Upper lobe of left lung (tissue), 4 donors: ENCODE measurements around the gene CD8B.

Experiments
- POLR2A ChIP-seq, 4 donors: fragments of 450-650 bp; IDR thresholded peaks; one replicate each; pipeline ENCODE4 v1.5.1; 2016 to 2017; ENCODE audit warnings: antibody characterized with exemption in 4 of 4, mild to moderate bottlenecking in 2 of 4
- POLR2AphosphoS5 ChIP-seq, 2 donors: sonication (generic); formaldehyde crosslinking; IDR thresholded peaks; one replicate each; pipeline ENCODE4 v1.5.1; 2017; ENCODE audit warnings: antibody characterized with exemption in 2 of 2
- TF ChIP-seq, protein P1 (sequence below), 6 experiments: fragments of 450-650 bp in 4 of 6; fragments of 200-600 bp in 2 of 6; sonication (generic) in 2 of 6; IDR thresholded peaks; one replicate each; pipeline ENCODE4 v1.5.1; 2016 to 2019; ENCODE audit warnings: antibody characterized with exemption in 6 of 6

DNA sequence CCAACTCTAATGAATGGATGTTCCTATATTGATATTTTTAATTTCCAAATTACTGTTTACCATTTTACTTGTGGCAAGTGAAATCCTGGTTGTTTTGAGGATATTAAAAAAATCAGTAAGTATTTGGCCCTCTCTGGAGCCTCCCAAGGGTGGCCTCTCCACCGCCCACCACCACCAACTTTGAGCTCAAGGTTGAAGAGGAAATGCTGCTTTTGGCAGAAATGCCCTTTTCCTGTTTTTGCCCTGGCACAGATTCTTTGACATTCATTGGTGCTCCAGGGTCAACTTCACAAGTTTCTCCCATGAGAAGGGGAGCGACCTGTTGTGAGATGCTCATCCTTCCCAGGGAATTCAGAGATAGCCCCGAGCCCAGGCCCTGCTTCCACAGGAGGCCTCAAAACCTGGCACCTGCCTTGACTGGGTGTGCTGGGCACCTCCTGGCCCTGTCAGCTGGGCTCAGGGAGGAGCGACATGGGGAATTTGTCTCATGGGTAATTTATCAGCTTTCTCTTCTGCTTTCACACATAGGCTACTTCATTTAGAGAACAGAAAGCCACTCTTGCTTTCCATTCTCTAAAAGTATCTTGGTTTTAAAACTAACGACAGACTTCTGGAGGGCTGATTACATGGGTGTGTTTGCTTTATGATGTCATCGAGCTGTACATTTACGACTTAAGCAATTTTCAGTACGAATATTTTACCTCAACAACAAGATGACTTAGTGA is 77.9 kb downstream of the CD8B start:
- TF ChIP-seq POLR2A (IDR thresholded peaks at IDR 0.05) (no peak), POLR2AphosphoS5 (IDR thresholded peaks at IDR 0.05) (no peak)
- TF ChIP-seq, protein P1, sequence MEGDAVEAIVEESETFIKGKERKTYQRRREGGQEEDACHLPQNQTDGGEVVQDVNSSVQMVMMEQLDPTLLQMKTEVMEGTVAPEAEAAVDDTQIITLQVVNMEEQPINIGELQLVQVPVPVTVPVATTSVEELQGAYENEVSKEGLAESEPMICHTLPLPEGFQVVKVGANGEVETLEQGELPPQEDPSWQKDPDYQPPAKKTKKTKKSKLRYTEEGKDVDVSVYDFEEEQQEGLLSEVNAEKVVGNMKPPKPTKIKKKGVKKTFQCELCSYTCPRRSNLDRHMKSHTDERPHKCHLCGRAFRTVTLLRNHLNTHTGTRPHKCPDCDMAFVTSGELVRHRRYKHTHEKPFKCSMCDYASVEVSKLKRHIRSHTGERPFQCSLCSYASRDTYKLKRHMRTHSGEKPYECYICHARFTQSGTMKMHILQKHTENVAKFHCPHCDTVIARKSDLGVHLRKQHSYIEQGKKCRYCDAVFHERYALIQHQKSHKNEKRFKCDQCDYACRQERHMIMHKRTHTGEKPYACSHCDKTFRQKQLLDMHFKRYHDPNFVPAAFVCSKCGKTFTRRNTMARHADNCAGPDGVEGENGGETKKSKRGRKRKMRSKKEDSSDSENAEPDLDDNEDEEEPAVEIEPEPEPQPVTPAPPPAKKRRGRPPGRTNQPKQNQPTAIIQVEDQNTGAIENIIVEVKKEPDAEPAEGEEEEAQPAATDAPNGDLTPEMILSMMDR (IDR thresholded peaks at IDR 0.05) = no peak
